Measurements from ENCODE around the gene C12orf75. TPM values are rescaled to one million over a fixed set of nuclear protein-coding genes. Genes with fewer than 3 reads are reported as not detected.
A peak's percentile ranks its signal among the peaks of the same experiment; 100 is the strongest.

C12orf75 gene
- total RNA-seq, 1 donor = 130 TPM

- no peak for TF ChIP-seq CTCF (IDR thresholded peaks at IDR 0.05; ENCODE audit: insufficient read depth, low read length)
- H3K4me3 ChIP-seq (ENCODE audit: low read depth, low read length) = no peak overlapping the region
- DNase-seq (ENCODE audit: low read depth) = no peak
Observed at GRCh38 chr12:105409279-105409678, 78.8 kb downstream of the C12orf75 start.

GRCh38 chr12:105409801-105410471 is 79.4 kb downstream of the C12orf75 start:
- DNase-seq (ENCODE audit: low read depth) = peak; percentile 71
- H3K4me3 ChIP-seq (ENCODE audit: low read depth, low read length) = peak overlapping the region; percentile 29
- TF ChIP-seq CTCF (IDR thresholded peaks at IDR 0.05; ENCODE audit: insufficient read depth, low read length) = no peak

- DNase-seq (ENCODE audit: low read depth) = no peak
- H3K4me3 ChIP-seq (ENCODE audit: low read depth, low read length) = no peak overlapping the region
- no peak for TF ChIP-seq CTCF (IDR thresholded peaks at IDR 0.05; ENCODE audit: insufficient read depth, low read length)
Observed at GRCh38 chr12:105413911-105414487, 83.5 kb downstream of the C12orf75 start.

- no peak overlapping the region for H3K4me3 ChIP-seq (ENCODE audit: low read depth, low read length)
- no peak for DNase-seq (ENCODE audit: low read depth)
Observed at GRCh38 chr12:105417732-105418131, 87.2 kb downstream of the C12orf75 start.

GRCh38 chr12:105418229-105418628 is 87.7 kb downstream of the C12orf75 start:
- no peak for TF ChIP-seq CTCF (IDR thresholded peaks at IDR 0.05; ENCODE audit: insufficient read depth, low read length)
- no peak overlapping the region for H3K4me3 ChIP-seq (ENCODE audit: low read depth, low read length)
- DNase-seq (ENCODE audit: low read depth) = peak; percentile 72

More at GRCh38 chr12:105417732-105418131, 87.2 kb downstream of the C12orf75 start:
- TF ChIP-seq CTCF (IDR thresholded peaks at IDR 0.05; ENCODE audit: insufficient read depth, low read length) = peak; percentile 2

- no peak for DNase-seq (ENCODE audit: low read depth)
- H3K4me3 ChIP-seq (ENCODE audit: low read depth, low read length) = no peak overlapping the region
- no peak for TF ChIP-seq CTCF (IDR thresholded peaks at IDR 0.05; ENCODE audit: insufficient read depth, low read length)
Observed at GRCh38 chr12:105418821-105419291, 88.4 kb downstream of the C12orf75 start.
